ENCODE results near the gene CDHR3. TPM values are rescaled to one million over a fixed set of nuclear protein-coding genes. Genes with fewer than 3 reads are reported as not detected.
"Not testable (repeated sequence)": the region's sequence is repeated elsewhere in the genome, so short reads cannot be mapped to it uniquely, and the experiment has no call there.

The CDHR3 gene
- total and polyA plus RNA-seq, 3 donors from 2014 or later: 3.8 to 8.5 (median 7.5) TPM

DNA sequence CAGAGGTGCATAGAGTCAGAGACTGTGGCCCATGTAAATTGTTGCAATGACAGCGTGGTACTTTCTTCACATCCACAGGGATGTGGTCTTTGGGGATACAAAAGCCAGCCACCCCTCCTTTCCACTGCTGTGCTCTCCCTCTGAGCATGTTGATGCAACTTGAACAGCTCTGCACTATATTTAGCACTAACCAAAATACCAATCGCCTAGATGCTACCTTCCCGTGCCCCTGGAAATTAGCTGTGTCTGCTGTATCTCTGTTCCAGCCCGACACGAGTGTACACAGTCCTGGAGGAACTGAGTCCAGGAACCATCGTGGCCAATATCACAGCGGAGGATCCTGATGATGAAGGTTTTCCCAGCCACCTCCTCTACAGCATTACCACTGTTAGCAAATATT is 38.1 kb downstream of the CDHR3 start:
- Histone ChIP-seq H3K27ac (no peak overlapping the region), H3K36me3 (ENCODE audit: low read depth, missing control alignments) (no peaks in the 10 kb centered on the region), H3K27me3 (no peaks in the 10 kb centered on the region), H3K4me1 (no peaks in the 10 kb centered on the region), H3K9me3 (no peaks in the 10 kb centered on the region), H3K4me3 (no peak overlapping the region)
- DNase-seq: no peak
- intact Hi-C loops (cut with DNase I; ENCODE audit: low total_unique reads): no loop called here
- WGBS, 2 donors: 60 to 81% methylated on average over 7 of the region's 7 CpGs
- no peak for TF ChIP-seq POLR2A (IDR thresholded peaks at IDR 0.05)
- TF ChIP-seq, protein P1, sequence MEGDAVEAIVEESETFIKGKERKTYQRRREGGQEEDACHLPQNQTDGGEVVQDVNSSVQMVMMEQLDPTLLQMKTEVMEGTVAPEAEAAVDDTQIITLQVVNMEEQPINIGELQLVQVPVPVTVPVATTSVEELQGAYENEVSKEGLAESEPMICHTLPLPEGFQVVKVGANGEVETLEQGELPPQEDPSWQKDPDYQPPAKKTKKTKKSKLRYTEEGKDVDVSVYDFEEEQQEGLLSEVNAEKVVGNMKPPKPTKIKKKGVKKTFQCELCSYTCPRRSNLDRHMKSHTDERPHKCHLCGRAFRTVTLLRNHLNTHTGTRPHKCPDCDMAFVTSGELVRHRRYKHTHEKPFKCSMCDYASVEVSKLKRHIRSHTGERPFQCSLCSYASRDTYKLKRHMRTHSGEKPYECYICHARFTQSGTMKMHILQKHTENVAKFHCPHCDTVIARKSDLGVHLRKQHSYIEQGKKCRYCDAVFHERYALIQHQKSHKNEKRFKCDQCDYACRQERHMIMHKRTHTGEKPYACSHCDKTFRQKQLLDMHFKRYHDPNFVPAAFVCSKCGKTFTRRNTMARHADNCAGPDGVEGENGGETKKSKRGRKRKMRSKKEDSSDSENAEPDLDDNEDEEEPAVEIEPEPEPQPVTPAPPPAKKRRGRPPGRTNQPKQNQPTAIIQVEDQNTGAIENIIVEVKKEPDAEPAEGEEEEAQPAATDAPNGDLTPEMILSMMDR (IDR thresholded peaks at IDR 0.05): no peak

DNA sequence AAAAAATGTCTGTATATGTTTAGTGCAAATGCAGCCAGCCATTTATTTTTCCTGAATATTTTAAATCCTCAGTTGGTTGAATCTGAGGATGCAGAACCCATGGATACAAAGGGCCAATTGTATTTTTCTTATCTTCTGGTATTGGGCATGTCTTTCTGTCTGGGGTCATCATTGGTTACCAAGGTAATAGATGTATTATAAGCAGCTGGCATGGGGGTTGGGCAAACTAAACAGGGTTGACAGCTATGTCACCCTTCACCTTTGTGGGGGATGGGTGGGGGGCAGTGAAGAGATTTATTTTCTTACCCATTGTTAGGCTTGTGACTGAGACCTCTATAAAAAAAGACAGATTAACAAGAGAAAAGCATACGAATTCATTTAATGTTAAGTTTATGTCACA is 38.8 kb downstream of the CDHR3 start:
- H3K9me3 ChIP-seq: no peaks in the 10 kb centered on the region
- DNase-seq: no peak
- 82 to 83% methylated on average over 1 of the region's 1 CpG for WGBS, 2 donors
- H3K4me3 ChIP-seq: no peak overlapping the region
- no peaks in the 10 kb centered on the region for H3K27me3 ChIP-seq
- no peak overlapping the region for H3K27ac ChIP-seq
- no peaks in the 10 kb centered on the region for H3K36me3 ChIP-seq (ENCODE audit: low read depth, missing control alignments)
- intact Hi-C loops (cut with DNase I; ENCODE audit: low total_unique reads): no loop called here
- TF ChIP-seq POLR2A (IDR thresholded peaks at IDR 0.05): no peak
- TF ChIP-seq, protein P1 (IDR thresholded peaks at IDR 0.05): no peak
- no peaks in the 10 kb centered on the region for H3K4me1 ChIP-seq

DNA sequence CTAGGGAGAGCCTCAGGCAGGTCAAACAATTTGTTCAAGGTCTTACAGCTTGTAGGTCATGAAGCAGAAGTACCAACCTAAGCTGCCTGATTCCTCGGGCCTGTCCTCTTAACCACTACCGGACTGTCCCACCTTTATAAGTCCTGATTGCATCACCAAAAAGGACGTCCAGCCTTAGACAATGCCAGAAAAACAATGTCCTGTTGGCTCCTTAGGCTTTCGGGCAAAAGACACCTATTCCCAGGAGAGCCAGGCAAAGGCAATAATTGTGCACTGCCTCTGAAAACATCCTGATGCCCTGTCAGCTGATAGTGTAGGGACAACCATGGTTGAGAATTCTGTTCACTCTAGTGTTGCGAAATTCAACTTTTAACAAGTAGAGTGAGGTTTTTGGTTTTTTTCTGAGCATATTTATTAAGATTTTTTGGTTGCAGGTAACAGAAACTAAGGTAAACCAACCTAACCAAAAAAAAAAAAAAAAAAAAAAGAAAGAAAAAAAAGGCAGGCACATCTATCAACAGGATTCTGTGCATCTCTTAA is 40.5 kb downstream of the CDHR3 start:
- H3K4me1 ChIP-seq: no peaks in the 10 kb centered on the region
- TF ChIP-seq, protein P1 (IDR thresholded peaks at IDR 0.05): no peak
- no peak for TF ChIP-seq POLR2A (IDR thresholded peaks at IDR 0.05)
- H3K27ac ChIP-seq: no peak overlapping the region
- no peak for DNase-seq
- intact Hi-C loops (cut with DNase I; ENCODE audit: low total_unique reads): no loop called here
- H3K27me3 ChIP-seq: no peaks in the 10 kb centered on the region
- no peaks in the 10 kb centered on the region for H3K36me3 ChIP-seq (ENCODE audit: low read depth, missing control alignments)
- no peaks in the 10 kb centered on the region for H3K9me3 ChIP-seq
- no peak overlapping the region for H3K4me3 ChIP-seq
- 91 to 95% methylated on average over 5 of the region's 5 CpGs for WGBS, 2 donors

DNA sequence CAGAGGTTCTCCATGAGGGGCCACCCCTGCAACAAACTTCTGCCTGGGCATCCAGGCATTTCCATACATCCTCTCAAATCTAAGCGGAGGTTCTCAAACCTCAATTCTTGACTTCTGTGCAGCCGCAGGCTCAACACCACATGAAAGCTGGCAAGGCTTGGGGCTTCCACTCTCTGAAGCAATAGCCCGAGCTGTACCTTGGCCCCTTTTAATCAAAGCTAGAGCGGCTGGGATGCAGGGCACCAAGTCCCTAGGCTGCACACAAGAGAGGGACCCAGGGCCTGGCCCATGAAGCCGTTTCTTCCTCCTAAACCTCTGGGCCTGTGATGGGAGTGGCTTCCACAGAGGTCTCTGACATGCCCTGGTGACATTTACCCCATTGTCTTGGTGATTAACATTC is 43.8 kb downstream of the CDHR3 start:
- Histone ChIP-seq H3K27me3 (no peaks in the 10 kb centered on the region), H3K9me3 (no peaks in the 10 kb centered on the region), H3K36me3 (ENCODE audit: low read depth, missing control alignments) (no peaks in the 10 kb centered on the region), H3K27ac (no peak overlapping the region), H3K4me1 (peaks cover 4% of the 10 kb centered on the region), H3K4me3 (no peak overlapping the region)
- intact Hi-C loops (cut with DNase I; ENCODE audit: low total_unique reads): no loop called here
- DNase-seq: no peak
- no peak for TF ChIP-seq POLR2A (IDR thresholded peaks at IDR 0.05)
- TF ChIP-seq, protein P1 (IDR thresholded peaks at IDR 0.05): no peak
- WGBS, 2 donors: 97 to 100% methylated on average over 4 to 5 of the region's 5 CpGs

DNA sequence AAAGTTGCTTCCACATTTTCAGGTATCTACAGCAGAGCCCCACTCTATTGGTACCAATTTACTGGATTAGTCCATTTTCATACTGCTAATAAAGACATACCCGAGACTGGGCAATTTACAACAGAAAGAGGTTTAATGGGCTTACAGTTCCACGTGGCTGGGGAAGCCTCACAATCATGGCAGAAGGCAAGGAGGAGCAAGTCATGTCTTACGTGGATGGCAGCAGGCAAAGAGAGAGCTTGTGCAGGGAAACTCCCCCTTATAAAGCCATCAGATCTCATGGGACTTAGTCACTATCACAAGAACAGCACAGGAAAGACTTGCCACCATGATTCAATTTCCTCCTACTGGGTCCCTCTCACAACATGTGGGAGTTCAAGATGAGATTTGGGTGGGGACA is 44.7 kb downstream of the CDHR3 start:
- 85 to 89% methylated on average over 3 of the region's 3 CpGs for WGBS, 2 donors
- H3K4me3 ChIP-seq; H3K9me3 ChIP-seq; DNase-seq; H3K27me3 ChIP-seq; H3K4me1 ChIP-seq; intact Hi-C loops (cut with DNase I; ENCODE audit: low total_unique reads); H3K27ac ChIP-seq; H3K36me3 ChIP-seq (ENCODE audit: low read depth, missing control alignments): not testable (repeated sequence)
